HCT116 (cell line): ENCODE data around the gene TMEM80. TPM values are rescaled to one million over a fixed set of nuclear protein-coding genes. Genes with fewer than 3 reads are reported as not detected.

Experiments used
- ATAC-seq: fragments of 200-7000 bp; cut with Tn5 transposase; 2 replicates; pipeline ENCODE4 v1.9.1; 2020; ENCODE audit warnings: mild to moderate bottlenecking, moderate library complexity
- Bru-seq: library from RNA; stranded (reverse); fragments of 400-500 nt; gene quantifications from one replicate; lab custom pipeline; 2021; lab: Mats Ljungman, UMichigan
- BruChase-seq, 2 experiments: library from RNA; stranded (reverse); fragments of 400-500 nt; gene quantifications; one replicate each; lab custom pipeline; 2021; lab: Mats Ljungman, UMichigan
- BruUV-seq: library from RNA; stranded (reverse); fragments of 400-500 nt; replicated peaks from 2 replicates; lab custom pipeline; 2021; lab: Mats Ljungman, UMichigan
- CTCF ChIA-PET: fragments of 300-600 bp; sonication (Branson Sonifier 250); formaldehyde crosslinking; loops from one replicate; lab custom pipeline; 2021; ENCODE audit warnings: antibody characterized with exemption; lab: Charles Lee
- POLR2A ChIA-PET: fragments of 300-600, 350-600 bp; sonication (Branson Sonifier 250); formaldehyde crosslinking; loops from one replicate; lab custom pipeline; 2021; ENCODE audit warnings: antibody characterized with exemption; lab: Charles Lee
- RAD21 ChIA-PET, 2 experiments: fragments of 300-600 bp; sonication (Branson Sonifier 250); formaldehyde crosslinking; loops; one replicate each; lab custom pipeline; 2023; ENCODE audit warnings: low total read pairs in 2 of 2; ENCODE audit not compliant: uncharacterized antibody in 2 of 2, unreplicated experiment in 2 of 2, low non-redundant PET in 1 of 2; lab: Charles Lee
- DNase-seq: peaks from one replicate; pipeline ENCODE4 v3.0.0-alpha.2; 2010; ENCODE audit warnings: low read depth, low spot score
- H2AFZ ChIP-seq: fragments of 200-600 bp; shearing (Covaris generic), sonication (generic); 2 replicates; pipeline ENCODE4 v1.6.1; 2017; ENCODE audit warnings: low read depth, mixed run types, mixed read lengths, antibody characterized with exemption, low read length; ENCODE audit not compliant: poor library complexity, severe bottlenecking
- H3K27ac ChIP-seq: 2 replicates; pipeline ENCODE4 v1.5.1; 2012; ENCODE audit warnings: low read depth, low read length
- H3K27me3 ChIP-seq: fragments of 200-600 bp; sonication (generic); 2 replicates; pipeline ENCODE4 v1.6.1; 2016; ENCODE audit warnings: mixed run types, low read length, mixed read lengths; ENCODE audit not compliant: insufficient read depth
- H3K36me3 ChIP-seq, 2 experiments: fragments of 200-500 bp in 1 of 2; fragments of 200-600 bp in 1 of 2; sonication (Bioruptor generic) in 1 of 2; sonication (generic) in 1 of 2; 2 replicates each; pipeline versions ENCODE4 v1.5.1 to v1.6.1; 2014 to 2016; ENCODE audit warnings: low read length in 2 of 2, inconsistent platforms in 1 of 2, mixed read lengths in 1 of 2, mixed run types in 1 of 2; ENCODE audit not compliant: insufficient read depth in 2 of 2, control insufficient read depth in 1 of 2
- H3K4me1 ChIP-seq, 2 experiments: fragments of 200-600 bp in 1 of 2; sonication (generic) in 1 of 2; 2 replicates each; pipeline versions ENCODE4 v1.5.1 to v1.6.1; 2012 to 2017; ENCODE audit warnings: low read length in 2 of 2, inconsistent platforms in 1 of 2, mild to moderate bottlenecking in 1 of 2, mixed read lengths in 1 of 2, mixed run types in 1 of 2, moderate library complexity in 1 of 2; ENCODE audit not compliant: insufficient read depth in 2 of 2, control insufficient read depth in 1 of 2
- H3K4me2 ChIP-seq: fragments of 200-600 bp; sonication (generic); 2 replicates; pipeline ENCODE4 v1.6.1; 2017; ENCODE audit warnings: mixed run types, low read length, mixed read lengths
- H3K4me3 ChIP-seq, 2 experiments: fragments of 200-600 bp in 1 of 2; sonication (generic) in 1 of 2; replicated peaks in 1 of 2; 2 replicates each; pipeline ENCODE4 v1.5.1; 2011 to 2016; ENCODE audit warnings: low read length in 2 of 2, control low read depth in 1 of 2, low read depth in 1 of 2, mild to moderate bottlenecking in 1 of 2, mixed read lengths in 1 of 2, mixed run types in 1 of 2
- H3K79me2 ChIP-seq: fragments of 200-600 bp; sonication (generic); 2 replicates; pipeline ENCODE4 v1.6.1; 2017; ENCODE audit warnings: mild to moderate bottlenecking, mixed run types, low read length, moderate library complexity, mixed read lengths; ENCODE audit not compliant: insufficient read depth
- H3K9ac ChIP-seq: fragments of 200-600 bp; sonication (generic); 2 replicates; pipeline ENCODE4 v1.6.1; 2016; ENCODE audit warnings: low read length, mixed read lengths
- H3K9me2 ChIP-seq: fragments of 200-600 bp; sonication (generic), shearing (Covaris generic); 2 replicates; pipeline ENCODE4 v1.6.1; 2017; ENCODE audit warnings: mixed run types, mild to moderate bottlenecking, moderate library complexity; ENCODE audit not compliant: insufficient read depth
- H3K9me3 ChIP-seq, 2 experiments: fragments of 200-500 bp in 1 of 2; fragments of 200-600 bp in 1 of 2; sonication (Bioruptor generic) in 1 of 2; sonication (generic) in 1 of 2; 2 replicates each; pipeline ENCODE4 v1.6.1; 2014 to 2017; ENCODE audit warnings: low read length in 2 of 2, mixed read lengths in 2 of 2, inconsistent platforms in 1 of 2, low read depth in 1 of 2, mild to moderate bottlenecking in 1 of 2, mixed run types in 1 of 2, moderate library complexity in 1 of 2; ENCODE audit not compliant: control insufficient read depth in 1 of 2, insufficient read depth in 1 of 2
- H4K20me1 ChIP-seq: fragments of 200-600 bp; sonication (generic), shearing (Covaris generic); 2 replicates; pipeline ENCODE4 v1.6.1; 2017; ENCODE audit warnings: mixed run types, mild to moderate bottlenecking, moderate library complexity; ENCODE audit not compliant: insufficient read depth
- CBX3 ChIP-seq: IDR thresholded peaks from 2 replicates; pipeline ENCODE4 v1.6.1; 2012; ENCODE audit warnings: low read depth
- EGR1 ChIP-seq: IDR thresholded peaks from 2 replicates; pipeline ENCODE4 v1.6.1; 2012; ENCODE audit warnings: low read depth
- ELF1 ChIP-seq: IDR thresholded peaks from 2 replicates; pipeline ENCODE4 v1.6.1; 2012; ENCODE audit warnings: low read depth, borderline replicate concordance
- EZH2 ChIP-seq: fragments of 200-600 bp; sonication (generic); IDR thresholded peaks from 2 replicates; pipeline ENCODE4 v1.6.1; 2017; ENCODE audit warnings: antibody characterized with exemption, mixed run types
- FOSL1 ChIP-seq: IDR thresholded peaks from 2 replicates; pipeline ENCODE4 v1.6.1; 2012; ENCODE audit warnings: low read depth
- POLR2A ChIP-seq: IDR thresholded peaks from 2 replicates; pipeline ENCODE4 v1.7.0; 2011; ENCODE audit warnings: borderline replicate concordance; ENCODE audit not compliant: insufficient read depth, insufficient read length; ENCODE audit errors: extremely low read depth
- POLR2AphosphoS5 ChIP-seq: IDR thresholded peaks from 2 replicates; pipeline ENCODE4 v1.6.1; 2011; ENCODE audit warnings: mild to moderate bottlenecking, low read depth, low read length, moderate library complexity
- SRF ChIP-seq: IDR thresholded peaks from 2 replicates; pipeline ENCODE4 v1.6.1; 2012; ENCODE audit warnings: low read depth
- TCF7L2 ChIP-seq: IDR thresholded peaks from 2 replicates; pipeline ENCODE4 v1.7.0; 2011; ENCODE audit warnings: borderline replicate concordance, inconsistent platforms; ENCODE audit not compliant: insufficient read depth, insufficient read length; ENCODE audit errors: extremely low read depth
- YY1 ChIP-seq: IDR thresholded peaks from 2 replicates; pipeline ENCODE4 v1.6.1; 2011; ENCODE audit warnings: low read length, low read depth, moderate library complexity, mild to moderate bottlenecking; ENCODE audit not compliant: insufficient replicate concordance; ENCODE audit errors: extremely low read depth
- ZFX ChIP-seq: fragments of 450-650 bp; IDR thresholded peaks from 2 replicates; pipeline ENCODE4 v1.6.1; 2017
- ZNF274 ChIP-seq: fragments of 200-500 bp; sonication (Bioruptor generic); IDR thresholded peaks from 2 replicates; pipeline ENCODE4 v1.6.1; 2014; ENCODE audit warnings: mild to moderate bottlenecking, low read depth, low read length, inconsistent platforms
- intact Hi-C: fragments of 100-400 bp; cut with micrococcal nuclease; formaldehyde crosslinking; loops from 2 replicates; pipeline ENCODE4 v1.10.0; 2022
- long read RNA-seq: library from polyadenylated mRNA; unstranded; transcript quantifications from one replicate; pipeline ENCODE4 v2.0.0, GENCODE V29; 2021; ENCODE audit not compliant: unreplicated experiment
- polyA plus RNA-seq: library from polyadenylated mRNA; unstranded; fragments of >200 nt; gene quantifications from 2 replicates; pipeline ENCODE4 v1.2.1, GENCODE V29; 2012; ENCODE audit warnings: missing spikeins
- total RNA-seq: library from RNA; stranded (reverse); gene quantifications from one replicate; pipeline ENCODE4 v1.2.1, GENCODE V29; 2021; ENCODE audit not compliant: unreplicated experiment
- TF ChIP-seq, protein P1 (sequence below): IDR thresholded peaks from 2 replicates; pipeline ENCODE4 v1.6.1; 2011; ENCODE audit warnings: mild to moderate bottlenecking, low read length, moderate library complexity; ENCODE audit not compliant: insufficient replicate concordance; ENCODE audit errors: extremely low read depth
- TF ChIP-seq, protein P2 (sequence below): IDR thresholded peaks from 2 replicates; pipeline ENCODE4 v1.6.1; 2012
- TF ChIP-seq, protein P3 (sequence below), 3 experiments: fragments of 200-600 bp in 1 of 3; sonication (generic) in 1 of 3; IDR thresholded peaks in 2 of 3; conservative IDR thresholded peaks in 1 of 3; 2 replicates each; pipeline ENCODE4 v1.5.1; 2012 to 2017; ENCODE audit warnings: low read depth in 2 of 3, low read length in 2 of 3, antibody characterized with exemption in 1 of 3, borderline replicate concordance in 1 of 3, control low read depth in 1 of 3, mild to moderate bottlenecking in 1 of 3, mixed read lengths in 1 of 3, mixed run types in 1 of 3, moderate library complexity in 1 of 3; ENCODE audit not compliant: insufficient read depth in 1 of 3

Gene TMEM80
- total RNA-seq = 18.4 TPM
- polyA plus RNA-seq = 14.2 and 14.8 TPM in 2 replicates
- Bru-seq, nascent RNA = percentile 73 among the genes with signal in this experiment
- BruChase-seq, experiment 1, labeled RNA remaining after a 6-hour chase = percentile 68 among the genes with signal in this experiment
- BruChase-seq, experiment 2, labeled RNA remaining after a 2-hour chase = percentile 65 among the genes with signal in this experiment
- long read RNA-seq, partial matches to known transcripts = 10 of 25 reads
- long read RNA-seq, other reads (novel, unspliced or antisense) = 15 of 25 reads

DNA sequence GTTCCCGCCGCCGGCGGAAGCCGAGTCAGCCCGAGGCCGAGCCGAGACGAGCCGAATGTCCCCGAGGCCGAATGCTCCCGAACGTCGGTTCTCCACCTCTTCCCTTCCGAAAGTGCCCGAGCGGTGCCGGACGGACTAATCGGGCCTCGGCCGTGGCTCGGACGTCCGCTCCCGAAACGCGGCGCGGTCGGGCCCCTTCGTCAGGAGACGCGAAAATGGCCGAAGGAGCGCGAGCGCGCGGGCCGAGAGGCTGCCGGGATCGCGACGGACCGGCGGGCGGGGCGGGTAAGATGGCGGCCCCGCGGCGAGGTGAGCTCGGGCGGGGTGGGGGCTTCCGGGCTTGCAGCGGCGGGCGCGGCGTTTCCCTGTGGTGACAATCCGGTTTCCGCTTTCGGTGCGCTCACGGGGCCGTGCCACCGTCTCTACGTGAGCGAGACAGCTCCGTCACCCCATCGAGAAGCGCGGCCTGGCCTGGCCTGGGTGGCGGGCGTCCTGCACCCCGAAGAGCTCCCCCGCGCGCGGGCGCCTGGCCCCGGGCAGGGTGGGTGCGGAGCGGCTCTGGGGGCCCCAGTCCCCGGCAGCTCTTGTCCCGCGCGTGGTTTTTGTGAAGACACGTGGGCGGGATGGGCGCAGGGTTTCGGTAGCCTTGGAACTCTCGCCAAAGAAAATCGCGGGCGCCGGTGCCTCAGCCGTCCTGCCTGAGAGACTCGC lies at the start of gene TMEM80:
TMEM80 (plus strand) TSS at position 279 of the 711 bp plus-strand sequence; CDS start at position 291, 12 bp downstream.
- peak within 1 kb of the TSS; percentile 87 for H3K4me2 ChIP-seq
- no peaks in the 10 kb centered on the region for H4K20me1 ChIP-seq
- peak; percentile 86 for ATAC-seq
- no peak within 1 kb of the TSS for H2AFZ ChIP-seq
- peak; percentile 96 for DNase-seq
- intact Hi-C loops = loop anchor here (1.0 kb wide), 2 partner anchors 28 to 70 kb away; no protein-coding TSS in a partner anchor
- peak within 1 kb of the TSS; percentile 91 for H3K9ac ChIP-seq
- no peaks in the 10 kb centered on the region for H3K27me3 ChIP-seq
- ChIA-PET RAD21 (interaction anchor here in 1 of 2 experiments (1.0 kb wide), 1 partner anchor 88 kb away, joined by 4 read pairs; no protein-coding TSS in a partner anchor), POLR2A (interaction anchor here (1.3 to 1.5 kb wide), 3 partner anchors 11 to 120 kb away, joined by 3 to 6 read pairs (median 3); partner anchors contain the start of gene EPS8L2), CTCF (interaction anchor here (0.6 to 2.9 kb wide), 7 partner anchors 10 to 225 kb away, joined by 3 to 24 read pairs (median 3); partner anchors contain the start of gene EPS8L2)
- TF ChIP-seq POLR2A = peak; percentile 45
- TF ChIP-seq YY1 = peak; percentile 94
- no peak for TF ChIP-seq FOSL1
- TF ChIP-seq ZNF274 = no peak
- TF ChIP-seq, protein P1, sequence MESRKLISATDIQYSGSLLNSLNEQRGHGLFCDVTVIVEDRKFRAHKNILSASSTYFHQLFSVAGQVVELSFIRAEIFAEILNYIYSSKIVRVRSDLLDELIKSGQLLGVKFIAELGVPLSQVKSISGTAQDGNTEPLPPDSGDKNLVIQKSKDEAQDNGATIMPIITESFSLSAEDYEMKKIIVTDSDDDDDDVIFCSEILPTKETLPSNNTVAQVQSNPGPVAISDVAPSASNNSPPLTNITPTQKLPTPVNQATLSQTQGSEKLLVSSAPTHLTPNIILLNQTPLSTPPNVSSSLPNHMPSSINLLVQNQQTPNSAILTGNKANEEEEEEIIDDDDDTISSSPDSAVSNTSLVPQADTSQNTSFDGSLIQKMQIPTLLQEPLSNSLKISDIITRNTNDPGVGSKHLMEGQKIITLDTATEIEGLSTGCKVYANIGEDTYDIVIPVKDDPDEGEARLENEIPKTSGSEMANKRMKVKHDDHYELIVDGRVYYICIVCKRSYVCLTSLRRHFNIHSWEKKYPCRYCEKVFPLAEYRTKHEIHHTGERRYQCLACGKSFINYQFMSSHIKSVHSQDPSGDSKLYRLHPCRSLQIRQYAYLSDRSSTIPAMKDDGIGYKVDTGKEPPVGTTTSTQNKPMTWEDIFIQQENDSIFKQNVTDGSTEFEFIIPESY = no peak
- no peak for TF ChIP-seq EZH2
- TF ChIP-seq ELF1 = no peak
- no peak for TF ChIP-seq EGR1
- no peak for TF ChIP-seq TCF7L2
- peak; percentile 78 for TF ChIP-seq POLR2AphosphoS5
- TF ChIP-seq SRF = no peak
- TF ChIP-seq, protein P2, sequence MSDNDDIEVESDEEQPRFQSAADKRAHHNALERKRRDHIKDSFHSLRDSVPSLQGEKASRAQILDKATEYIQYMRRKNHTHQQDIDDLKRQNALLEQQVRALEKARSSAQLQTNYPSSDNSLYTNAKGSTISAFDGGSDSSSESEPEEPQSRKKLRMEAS = no peak
- TF ChIP-seq, protein P3, sequence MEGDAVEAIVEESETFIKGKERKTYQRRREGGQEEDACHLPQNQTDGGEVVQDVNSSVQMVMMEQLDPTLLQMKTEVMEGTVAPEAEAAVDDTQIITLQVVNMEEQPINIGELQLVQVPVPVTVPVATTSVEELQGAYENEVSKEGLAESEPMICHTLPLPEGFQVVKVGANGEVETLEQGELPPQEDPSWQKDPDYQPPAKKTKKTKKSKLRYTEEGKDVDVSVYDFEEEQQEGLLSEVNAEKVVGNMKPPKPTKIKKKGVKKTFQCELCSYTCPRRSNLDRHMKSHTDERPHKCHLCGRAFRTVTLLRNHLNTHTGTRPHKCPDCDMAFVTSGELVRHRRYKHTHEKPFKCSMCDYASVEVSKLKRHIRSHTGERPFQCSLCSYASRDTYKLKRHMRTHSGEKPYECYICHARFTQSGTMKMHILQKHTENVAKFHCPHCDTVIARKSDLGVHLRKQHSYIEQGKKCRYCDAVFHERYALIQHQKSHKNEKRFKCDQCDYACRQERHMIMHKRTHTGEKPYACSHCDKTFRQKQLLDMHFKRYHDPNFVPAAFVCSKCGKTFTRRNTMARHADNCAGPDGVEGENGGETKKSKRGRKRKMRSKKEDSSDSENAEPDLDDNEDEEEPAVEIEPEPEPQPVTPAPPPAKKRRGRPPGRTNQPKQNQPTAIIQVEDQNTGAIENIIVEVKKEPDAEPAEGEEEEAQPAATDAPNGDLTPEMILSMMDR (IDR thresholded peaks at IDR 0.05 in 2 of 3, conservative IDR thresholded peaks at IDR 0.05 in 1 of 3; ENCODE audit: borderline replicate concordance in 1 of 3, insufficient read depth in 1 of 3, low read depth in 2 of 3, low read length in 2 of 3) = no peak
- TF ChIP-seq ZFX = peak; percentile 94; the same call in 1 of the 2 replicates
- no peak for TF ChIP-seq CBX3
- peaks cover 8 to 34% of the 10 kb centered on the region in 2 experiments for H3K4me1 ChIP-seq
- BruUV-seq = no TSS peak
- no peaks in the 10 kb centered on the region for H3K36me3 ChIP-seq
- peak within 1 kb of the TSS; percentile 99 for H3K27ac ChIP-seq
- peak within 1 kb of the TSS; percentile 75 to 94 for H3K4me3 ChIP-seq
- H3K9me3 ChIP-seq = no peaks in the 10 kb centered on the region
- peaks cover 49% of the 10 kb centered on the region for H3K79me2 ChIP-seq
- no peaks in the 10 kb centered on the region for H3K9me2 ChIP-seq
